MM.1S (cell line): ENCODE results near the gene CARD9.

Source experiments
- EZH2 ChIP-seq: fragments of 300-600 bp; sonication (generic); optimal IDR thresholded peaks from 2 replicates; pipeline ENCODE3; 2017; ENCODE audit warnings: low read depth, mild to moderate bottlenecking, antibody characterized with exemption, low read length, mixed read lengths
- TF ChIP-seq, protein P1 (sequence below): fragments of 300-600 bp; sonication (generic); IDR thresholded peaks from 2 replicates; pipeline ENCODE4 v1.5.1; 2016; ENCODE audit warnings: antibody characterized with exemption, low read length, mixed read lengths

DNA sequence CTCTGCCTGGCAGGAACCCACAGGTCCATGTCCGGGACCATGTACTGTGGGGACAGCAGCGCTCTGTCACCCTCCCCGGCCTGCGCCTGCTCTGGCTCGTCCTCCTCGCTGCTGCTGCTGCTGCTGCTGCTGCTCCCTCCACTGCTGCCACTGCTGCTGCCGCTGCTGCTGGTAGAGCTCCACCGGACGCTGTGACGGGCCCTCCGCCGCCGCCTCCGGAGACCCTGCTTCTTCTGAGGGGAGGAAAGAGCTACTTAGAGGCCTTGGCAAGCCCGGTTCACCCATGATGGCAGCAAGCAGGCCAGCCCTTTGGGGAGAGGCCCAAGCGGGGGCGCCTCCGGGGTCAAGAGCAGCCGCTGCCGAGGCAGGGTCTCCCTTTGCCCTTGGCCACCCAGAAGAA lies 10.0 kb upstream of the CARD9 start:
- TF ChIP-seq, protein P1, sequence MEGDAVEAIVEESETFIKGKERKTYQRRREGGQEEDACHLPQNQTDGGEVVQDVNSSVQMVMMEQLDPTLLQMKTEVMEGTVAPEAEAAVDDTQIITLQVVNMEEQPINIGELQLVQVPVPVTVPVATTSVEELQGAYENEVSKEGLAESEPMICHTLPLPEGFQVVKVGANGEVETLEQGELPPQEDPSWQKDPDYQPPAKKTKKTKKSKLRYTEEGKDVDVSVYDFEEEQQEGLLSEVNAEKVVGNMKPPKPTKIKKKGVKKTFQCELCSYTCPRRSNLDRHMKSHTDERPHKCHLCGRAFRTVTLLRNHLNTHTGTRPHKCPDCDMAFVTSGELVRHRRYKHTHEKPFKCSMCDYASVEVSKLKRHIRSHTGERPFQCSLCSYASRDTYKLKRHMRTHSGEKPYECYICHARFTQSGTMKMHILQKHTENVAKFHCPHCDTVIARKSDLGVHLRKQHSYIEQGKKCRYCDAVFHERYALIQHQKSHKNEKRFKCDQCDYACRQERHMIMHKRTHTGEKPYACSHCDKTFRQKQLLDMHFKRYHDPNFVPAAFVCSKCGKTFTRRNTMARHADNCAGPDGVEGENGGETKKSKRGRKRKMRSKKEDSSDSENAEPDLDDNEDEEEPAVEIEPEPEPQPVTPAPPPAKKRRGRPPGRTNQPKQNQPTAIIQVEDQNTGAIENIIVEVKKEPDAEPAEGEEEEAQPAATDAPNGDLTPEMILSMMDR: no peak
- no peak for TF ChIP-seq EZH2
